Measurements from ENCODE around the gene SUMF2.

- TF ChIP-seq, protein P1, sequence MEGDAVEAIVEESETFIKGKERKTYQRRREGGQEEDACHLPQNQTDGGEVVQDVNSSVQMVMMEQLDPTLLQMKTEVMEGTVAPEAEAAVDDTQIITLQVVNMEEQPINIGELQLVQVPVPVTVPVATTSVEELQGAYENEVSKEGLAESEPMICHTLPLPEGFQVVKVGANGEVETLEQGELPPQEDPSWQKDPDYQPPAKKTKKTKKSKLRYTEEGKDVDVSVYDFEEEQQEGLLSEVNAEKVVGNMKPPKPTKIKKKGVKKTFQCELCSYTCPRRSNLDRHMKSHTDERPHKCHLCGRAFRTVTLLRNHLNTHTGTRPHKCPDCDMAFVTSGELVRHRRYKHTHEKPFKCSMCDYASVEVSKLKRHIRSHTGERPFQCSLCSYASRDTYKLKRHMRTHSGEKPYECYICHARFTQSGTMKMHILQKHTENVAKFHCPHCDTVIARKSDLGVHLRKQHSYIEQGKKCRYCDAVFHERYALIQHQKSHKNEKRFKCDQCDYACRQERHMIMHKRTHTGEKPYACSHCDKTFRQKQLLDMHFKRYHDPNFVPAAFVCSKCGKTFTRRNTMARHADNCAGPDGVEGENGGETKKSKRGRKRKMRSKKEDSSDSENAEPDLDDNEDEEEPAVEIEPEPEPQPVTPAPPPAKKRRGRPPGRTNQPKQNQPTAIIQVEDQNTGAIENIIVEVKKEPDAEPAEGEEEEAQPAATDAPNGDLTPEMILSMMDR (IDR thresholded peaks at IDR 0.05; ENCODE audit: low read depth, low read length): no peak
- TF ChIP-seq EZH2phosphoT487 (IDR thresholded peaks at IDR 0.05; ENCODE audit: low read depth): no peak
These were observed 13.6 kb downstream of the SUMF2 start for GRCh38 chr7:56077681-56078080.

Measured in OCI-LY3 (cell line).